ENCODE measurements around the gene ABHD2.
"Not testable (repeated sequence)": the region's sequence is repeated elsewhere in the genome, so short reads cannot be mapped to it uniquely, and the experiment has no call there.

ABHD2 gene

GRCh38 chr15:89122505-89123180 is 34.4 kb downstream of the ABHD2 start:
- DNase-seq = no peak

GRCh38 chr15:89123181-89123525 is 34.9 kb downstream of the ABHD2 start:
- DNase-seq = no peak

GRCh38 chr15:89125088-89125826 is 37.0 kb downstream of the ABHD2 start:
- DNase-seq = no peak

- DNase-seq = no peak
Measured at GRCh38 chr15:89126009-89126408, 37.8 kb downstream of the ABHD2 start.

- peak in 1 of 5 experiments; percentile 23 for DNase-seq
Measured at GRCh38 chr15:89127054-89127702, 38.9 kb downstream of the ABHD2 start.

- no peak for DNase-seq
Measured at GRCh38 chr15:89128320-89129122, 40.3 kb downstream of the ABHD2 start.

- peak; percentile 15 to 54 (median 35) for DNase-seq
Measured at GRCh38 chr15:89129123-89129815, 41.0 kb downstream of the ABHD2 start.

GRCh38 chr15:89129816-89130134 is 41.5 kb downstream of the ABHD2 start:
- DNase-seq = no peak

- peak in 2 of 5 experiments; percentile 12 for DNase-seq
Measured at GRCh38 chr15:89130201-89130600, 41.9 kb downstream of the ABHD2 start.

GRCh38 chr15:89131731-89132130 is 43.5 kb downstream of the ABHD2 start:
- no peak for DNase-seq

GRCh38 chr15:89132611-89133507 is 44.6 kb downstream of the ABHD2 start:
- no peak for DNase-seq

GRCh38 chr15:89135387-89136077 is 47.3 kb downstream of the ABHD2 start:
- not testable (repeated sequence) for DNase-seq

- DNase-seq = no peak
Measured at GRCh38 chr15:89136078-89136806, 48.0 kb downstream of the ABHD2 start.

- DNase-seq = no peak
Measured at GRCh38 chr15:89136818-89137772, 48.8 kb downstream of the ABHD2 start.

- DNase-seq = no peak
Measured at GRCh38 chr15:89137926-89138325, 49.7 kb downstream of the ABHD2 start.

GRCh38 chr15:89138999-89139612 is 50.9 kb downstream of the ABHD2 start:
- no peak for DNase-seq

- DNase-seq = no peak
Measured at GRCh38 chr15:89139613-89140499, 51.6 kb downstream of the ABHD2 start.

Data from T-helper 2 cell (primary cell).